GM18507 (cell line): ENCODE results near the gene ZP2.
"Not testable (repeated sequence)": the region's sequence is repeated elsewhere in the genome, so short reads cannot be mapped to it uniquely, and the experiment has no call there.

Experiments used
- DNase-seq: peaks from one replicate; pipeline ENCODE4 v3.0.0; 2011; ENCODE audit warnings: low read depth; ENCODE audit not compliant: insufficient read length; ENCODE audit errors: extremely low spot score
- FAIRE-seq: peaks from 2 replicates; lab custom pipeline; 2011; peaks lifted over from hg19 to GRCh38; lab: Jason Lieb, UNC

The ZP2 gene

DNA sequence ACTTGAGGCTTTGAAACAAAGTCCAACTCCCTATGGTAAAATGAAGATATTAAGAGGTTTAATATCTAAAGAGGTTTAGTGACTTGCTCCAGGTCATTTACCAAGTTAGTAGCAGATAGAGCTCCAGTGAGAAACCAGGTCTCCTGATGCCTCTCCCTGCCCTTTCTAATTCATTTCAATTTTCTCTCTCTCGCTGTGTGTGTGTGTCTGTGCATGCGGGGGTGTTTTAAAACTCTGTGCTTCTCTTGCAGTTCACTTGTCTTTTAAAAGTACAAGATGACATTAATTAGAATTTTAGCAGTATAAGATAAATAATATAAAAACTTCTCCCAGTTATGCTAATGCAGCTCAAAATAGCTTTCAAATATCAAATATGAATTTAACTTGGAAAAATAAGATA lies 8.2 kb upstream of the ZP2 start:
- DNase-seq (no peak), FAIRE-seq (no peak)

DNA sequence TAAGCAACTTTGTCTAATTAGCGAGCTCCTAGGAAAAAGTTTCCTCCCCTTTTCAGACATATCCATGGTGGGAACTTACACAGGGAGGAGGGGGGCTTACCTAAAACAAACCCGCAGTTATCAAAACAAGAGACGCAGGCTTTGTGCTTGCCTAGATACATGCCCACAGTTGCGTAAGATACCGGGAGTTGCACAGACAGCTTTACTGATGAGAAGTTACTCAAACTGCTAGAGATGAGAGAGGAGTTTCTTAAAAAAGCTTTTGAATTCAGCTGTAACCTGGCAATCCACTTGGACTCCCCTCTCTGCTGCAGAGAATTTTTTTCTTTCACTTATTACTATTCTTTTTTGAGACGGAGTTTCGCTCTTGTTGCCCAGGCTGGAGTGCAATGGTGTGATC lies 6.8 kb upstream of the ZP2 start:
- DNase-seq (no peak), FAIRE-seq (no peak)

DNA sequence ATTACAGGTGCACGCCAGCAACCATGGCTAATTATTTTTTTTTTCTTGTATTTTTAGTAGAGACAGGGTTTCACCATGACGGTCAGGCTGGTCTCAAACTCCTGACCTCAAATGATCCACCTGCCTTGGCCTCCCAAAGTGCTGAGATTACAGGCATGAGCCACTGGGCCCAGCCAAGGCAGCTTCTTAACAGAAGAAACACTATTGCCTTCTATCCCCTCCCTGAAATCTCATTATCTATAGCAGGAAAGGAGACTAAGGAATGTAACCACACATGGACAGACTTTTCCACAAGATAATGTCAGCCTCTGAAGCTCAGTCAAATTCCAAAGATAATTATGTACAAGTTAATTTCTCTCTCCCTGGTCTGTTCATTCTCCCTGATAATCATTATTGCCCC lies 5.7 kb upstream of the ZP2 start:
- FAIRE-seq, result no peak
- DNase-seq, result no peak

DNA sequence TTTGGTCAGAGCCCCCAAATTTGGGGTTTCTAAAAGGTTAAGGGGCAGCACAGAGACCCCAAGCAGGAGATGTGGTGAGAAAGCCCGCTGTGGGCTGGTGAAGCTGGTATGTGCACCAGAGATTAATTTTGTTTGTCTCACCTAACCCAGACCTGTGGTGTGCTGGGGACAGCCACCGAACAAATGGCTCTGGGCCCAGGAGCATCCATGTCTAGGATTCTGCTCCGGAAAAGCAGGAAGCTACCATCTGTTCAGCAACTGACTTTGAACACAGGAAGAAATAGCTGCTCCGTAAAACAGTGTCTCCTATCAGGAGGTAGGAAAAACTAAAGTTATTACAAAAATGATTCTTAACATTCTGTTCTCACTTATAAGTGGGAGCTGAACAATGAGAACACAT lies 2.7 kb upstream of the ZP2 start:
- no peak for FAIRE-seq

DNA sequence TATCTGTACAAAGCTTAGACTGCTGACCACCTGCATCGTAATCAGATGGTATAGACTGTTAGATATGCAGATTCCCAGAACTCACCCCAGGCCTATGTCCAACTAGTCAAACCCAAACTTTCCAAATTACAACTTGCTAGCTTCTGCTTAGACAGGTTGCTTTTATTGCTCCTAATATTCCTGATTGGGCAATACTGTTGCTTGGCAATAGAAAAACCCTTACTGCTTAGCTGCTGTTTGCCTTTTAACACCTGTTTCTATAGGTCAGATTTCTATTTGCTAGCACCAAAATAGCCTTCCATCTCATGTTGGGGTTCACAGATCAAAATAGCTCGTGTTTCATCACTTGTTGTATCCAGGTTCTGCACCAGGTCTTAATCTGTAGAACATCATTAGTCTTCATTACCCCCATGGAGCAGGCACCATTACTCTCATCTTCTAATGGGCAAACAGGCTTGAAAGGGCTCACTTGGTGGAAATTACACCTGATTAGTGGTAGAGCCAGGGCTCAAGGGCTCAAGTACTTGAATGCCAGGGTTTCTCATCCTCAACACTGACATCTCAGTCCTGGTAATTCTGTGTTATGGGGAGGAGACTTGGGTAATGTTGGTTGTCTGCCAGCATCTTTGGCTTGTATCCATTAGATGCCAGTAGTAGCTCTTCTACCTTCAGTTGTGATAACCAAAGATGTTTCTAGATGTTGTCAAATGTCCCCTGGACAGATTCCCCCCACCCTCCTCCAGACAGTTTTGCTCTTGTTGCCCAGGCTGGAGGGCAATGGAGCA lies 2.7 kb downstream of the ZP2 start:
- FAIRE-seq, result no peak
- no peak for DNase-seq

More for the DNA sequence above, 2.7 kb upstream of the ZP2 start:
- DNase-seq, result no peak

DNA sequence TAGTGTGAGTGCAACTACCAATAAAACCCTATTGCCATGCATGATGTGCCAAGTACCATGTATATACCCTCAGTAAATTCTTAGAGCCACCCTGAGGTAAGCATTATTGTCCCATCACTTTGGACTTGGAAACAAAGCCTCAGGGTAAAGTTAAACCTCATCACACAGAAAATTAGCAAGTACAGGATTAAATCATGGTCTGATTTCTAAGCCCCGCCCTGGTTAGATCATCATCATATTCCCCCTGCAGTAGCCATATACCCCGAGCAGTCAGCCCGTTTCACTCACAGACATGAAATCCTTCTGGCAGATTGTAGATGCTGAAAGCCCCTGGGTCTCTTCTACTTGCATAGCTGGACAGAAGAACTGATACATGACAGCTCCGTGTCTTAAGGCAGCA lies 4.8 kb downstream of the ZP2 start:
- FAIRE-seq (no peak), DNase-seq (no peak)

DNA sequence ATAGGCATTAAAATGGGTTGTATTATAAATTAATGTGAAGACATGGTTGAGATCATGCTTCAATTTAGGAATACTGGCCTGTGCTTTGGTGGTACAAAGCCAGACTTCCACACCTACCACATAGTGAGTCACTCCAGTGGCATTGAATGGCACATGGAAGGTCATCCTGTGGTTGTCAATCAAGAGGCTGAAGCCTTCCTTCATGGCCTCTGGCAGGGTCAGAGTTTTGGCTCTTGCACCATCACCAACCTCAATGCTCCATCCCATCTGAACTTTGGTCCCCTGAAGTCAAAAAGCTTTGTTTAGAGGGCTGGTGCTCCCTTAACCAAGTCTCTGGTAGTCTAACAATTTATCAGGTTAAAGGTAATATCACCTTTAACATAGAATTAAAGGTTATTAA lies 6.1 kb downstream of the ZP2 start:
- FAIRE-seq, result no peak
- no peak for DNase-seq

DNA sequence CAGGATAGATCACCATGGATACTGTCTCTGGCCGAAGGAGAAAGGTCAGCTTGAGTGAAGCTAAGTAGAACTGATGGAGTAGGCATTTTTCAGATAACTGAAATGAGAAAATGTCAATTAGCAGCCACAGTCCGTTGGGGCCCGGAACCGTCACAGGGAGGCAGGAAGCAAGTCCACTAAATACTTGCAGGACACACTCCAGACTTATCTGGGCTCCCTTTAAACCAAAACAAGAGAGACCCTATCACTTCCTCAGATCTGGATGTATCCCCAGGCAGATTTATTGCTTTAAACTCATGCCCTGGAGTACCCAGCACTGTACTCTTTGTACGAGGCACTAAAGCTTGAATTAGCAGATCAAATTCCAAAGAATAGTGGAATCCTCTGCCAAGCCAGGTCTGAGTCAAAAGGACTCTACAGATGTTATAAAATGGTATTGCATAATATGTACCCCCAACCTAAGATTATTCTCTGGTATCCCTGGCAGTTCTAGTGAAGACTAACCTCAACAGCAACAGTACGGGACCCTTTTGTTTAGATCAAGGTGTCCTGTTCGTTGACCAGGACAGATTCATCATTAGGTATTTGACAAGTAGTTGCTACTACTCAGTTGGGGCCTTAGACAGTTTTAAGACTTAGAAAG lies 8.1 kb downstream of the ZP2 start:
- no peak for DNase-seq
- no peak for FAIRE-seq

DNA sequence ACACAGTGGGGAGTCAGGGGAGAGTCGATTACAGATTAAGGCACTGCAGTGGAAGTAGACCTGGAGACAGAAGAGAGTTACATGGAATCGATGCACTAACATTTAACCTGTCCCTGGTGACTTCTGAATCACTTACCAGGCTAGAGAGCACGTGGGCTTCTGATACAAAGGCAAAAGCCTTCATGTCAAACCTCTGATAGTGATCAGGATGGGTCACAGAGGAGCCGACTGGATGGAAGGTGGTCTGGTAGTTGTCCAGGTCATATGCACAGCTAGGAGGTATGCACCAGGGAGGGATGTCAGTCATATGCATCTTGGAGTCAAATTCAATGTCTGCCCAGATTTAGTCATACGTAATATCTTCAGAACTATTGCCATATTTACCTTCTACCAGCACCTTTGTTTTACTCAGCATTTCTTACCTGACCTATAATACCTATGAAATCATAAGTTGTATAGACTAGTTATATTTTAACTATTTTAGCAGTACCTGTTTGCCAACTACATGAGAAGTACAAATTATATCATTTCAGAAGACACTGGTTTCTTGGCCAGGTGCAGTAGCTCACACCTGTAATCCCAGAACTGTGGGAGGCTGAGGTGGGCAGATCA lies 11.7 kb downstream of the ZP2 start:
- DNase-seq (no peak), FAIRE-seq (no peak)

DNA sequence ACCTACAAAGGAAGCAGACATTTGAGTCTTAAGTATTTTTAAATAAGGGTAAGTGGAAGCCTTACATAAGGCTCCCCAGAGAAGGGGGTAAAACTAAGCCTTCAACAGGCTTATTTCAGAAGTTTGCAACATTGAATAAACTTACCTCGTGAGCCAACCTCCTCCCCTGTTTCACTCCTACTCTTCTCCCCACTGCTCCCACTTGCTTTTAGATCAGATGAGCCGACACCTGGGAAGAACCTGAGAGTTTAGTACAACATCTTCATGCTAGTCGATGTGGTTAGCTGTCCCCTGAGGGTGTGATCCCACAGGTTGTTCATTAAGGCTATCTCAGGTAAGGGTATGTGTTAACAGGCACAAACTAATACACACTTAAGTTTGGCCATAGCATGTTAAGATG lies 13.8 kb downstream of the ZP2 start:
- FAIRE-seq, result no peak

DNA sequence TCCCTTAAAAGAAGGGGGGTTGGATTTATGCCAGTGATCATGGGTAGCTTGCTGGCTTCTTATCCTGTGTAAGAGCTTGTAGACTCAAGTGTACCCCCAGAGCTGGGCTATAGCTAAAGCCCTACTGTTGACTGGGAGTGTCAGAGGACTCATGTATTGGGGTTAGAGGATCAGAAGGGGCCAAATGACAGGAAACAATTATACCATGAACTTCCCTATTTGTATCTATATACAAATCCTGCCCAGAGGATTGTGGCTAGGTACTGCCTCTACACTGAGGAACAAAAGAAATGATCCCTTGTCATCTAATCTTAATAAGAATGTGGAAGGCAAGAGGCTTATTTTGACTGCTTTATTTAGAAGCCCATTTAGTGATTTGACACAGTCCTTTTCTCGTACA lies 14.3 kb downstream of the ZP2 start:
- DNase-seq, result no peak
- FAIRE-seq, result no peak

More for the DNA sequence above, 13.8 kb downstream of the ZP2 start:
- DNase-seq, result no peak

DNA sequence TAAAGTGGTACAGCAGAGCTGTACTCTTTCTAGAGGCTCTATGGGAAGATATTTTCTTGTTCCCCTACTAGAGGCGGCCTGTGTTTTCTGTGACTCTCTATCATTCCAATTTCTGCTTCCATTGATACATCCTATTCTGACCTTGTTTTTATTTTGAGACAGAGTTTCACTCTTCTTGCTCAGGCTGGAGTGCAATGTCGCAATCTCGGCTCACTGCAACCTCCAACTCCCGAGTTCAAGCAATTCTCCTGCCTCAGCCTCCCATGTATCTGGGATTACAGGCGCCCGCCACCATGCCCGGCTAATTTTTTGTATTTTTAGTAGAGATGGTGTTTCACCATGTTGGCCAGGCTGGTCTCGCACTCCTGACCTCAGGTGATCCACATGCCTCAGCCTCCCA lies 16.0 kb downstream of the ZP2 start:
- FAIRE-seq, DNase-seq: not testable (repeated sequence)

DNA sequence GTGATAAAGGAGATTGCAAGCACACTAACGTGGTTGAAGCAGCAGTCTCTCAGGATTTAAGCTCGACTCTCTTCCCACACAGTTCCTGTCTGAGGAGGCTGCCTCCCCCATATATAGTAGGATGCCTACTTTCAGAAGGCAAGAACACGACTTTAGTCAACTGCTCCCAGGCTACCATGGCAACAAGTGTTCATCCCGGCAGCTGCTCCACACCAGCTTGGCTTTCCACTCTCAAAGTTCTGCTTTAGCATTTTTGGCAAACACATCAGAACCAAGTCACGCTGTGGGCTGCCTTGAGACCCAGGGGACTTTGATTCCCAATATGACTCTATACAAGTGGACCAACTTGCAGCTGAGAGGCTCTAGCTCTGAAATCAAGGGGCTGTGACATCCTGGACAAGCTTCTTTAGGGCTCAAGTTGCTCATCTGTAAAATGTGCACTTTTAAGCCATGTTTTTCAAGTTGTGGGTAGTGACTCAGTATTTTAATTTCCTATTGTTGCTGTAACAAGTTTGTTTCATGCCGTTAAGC lies 16.5 kb downstream of the ZP2 start:
- FAIRE-seq (no peak), DNase-seq (peak; percentile 22)

DNA sequence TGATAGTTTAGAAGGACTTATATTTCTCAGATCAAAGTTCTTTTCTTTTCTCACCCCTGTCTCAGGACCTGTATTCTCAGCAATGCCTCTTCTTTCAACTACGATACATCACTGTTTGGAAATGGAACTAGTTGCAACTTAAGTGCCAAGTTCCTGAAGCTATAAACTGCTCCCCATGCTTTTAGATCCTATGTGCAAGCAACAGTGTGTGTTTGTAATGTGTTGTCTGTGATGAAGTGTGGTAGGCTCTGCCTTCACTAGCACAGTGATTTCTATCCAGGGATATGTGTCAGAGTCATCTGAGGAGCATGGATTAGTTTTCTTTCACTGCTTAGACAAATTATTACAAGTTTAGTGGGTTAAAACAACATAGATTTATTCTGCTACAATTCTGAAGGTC lies 18.4 kb downstream of the ZP2 start:
- no peak for DNase-seq
- FAIRE-seq, result no peak

DNA sequence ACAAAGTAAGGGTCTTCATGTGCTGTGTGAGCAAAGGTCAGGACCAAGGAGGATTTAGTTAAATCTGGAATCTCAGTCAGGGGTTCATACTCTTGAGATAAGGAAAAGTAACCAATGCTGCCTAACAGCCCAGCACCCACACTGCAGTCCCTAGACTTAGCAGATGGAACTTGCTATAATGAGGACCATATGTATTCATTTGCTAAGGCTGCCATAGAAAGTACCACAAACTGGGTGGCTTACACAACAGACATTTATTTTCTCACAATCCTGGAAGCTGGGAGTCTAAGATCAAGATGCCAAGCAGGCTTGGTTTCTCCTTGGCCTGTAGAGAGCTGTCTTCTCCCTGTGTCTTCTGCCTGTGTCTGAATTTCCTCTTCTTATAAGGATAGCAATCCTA lies 20.8 kb downstream of the ZP2 start:
- no peak for FAIRE-seq
- DNase-seq, result no peak

DNA sequence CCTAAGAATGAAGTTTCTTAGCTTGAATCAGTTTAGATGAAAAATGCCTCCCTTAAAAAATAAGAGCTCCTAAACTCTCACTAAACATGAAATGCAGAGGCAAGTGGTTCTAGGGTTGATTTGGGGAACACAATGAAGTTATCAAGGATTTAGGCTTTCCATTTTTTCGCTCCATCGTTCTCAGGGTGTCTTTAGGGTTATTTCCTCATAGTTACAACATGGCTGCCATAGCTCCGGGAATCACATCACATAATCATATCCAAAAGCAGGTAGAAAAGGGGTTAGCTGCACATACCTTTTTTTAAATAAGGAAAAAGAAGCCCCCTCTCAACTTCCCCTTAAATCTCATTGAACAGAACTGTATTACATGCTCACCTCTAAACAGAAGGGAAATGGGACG lies 21.4 kb downstream of the ZP2 start:
- FAIRE-seq, result no peak
- DNase-seq, result no peak

DNA sequence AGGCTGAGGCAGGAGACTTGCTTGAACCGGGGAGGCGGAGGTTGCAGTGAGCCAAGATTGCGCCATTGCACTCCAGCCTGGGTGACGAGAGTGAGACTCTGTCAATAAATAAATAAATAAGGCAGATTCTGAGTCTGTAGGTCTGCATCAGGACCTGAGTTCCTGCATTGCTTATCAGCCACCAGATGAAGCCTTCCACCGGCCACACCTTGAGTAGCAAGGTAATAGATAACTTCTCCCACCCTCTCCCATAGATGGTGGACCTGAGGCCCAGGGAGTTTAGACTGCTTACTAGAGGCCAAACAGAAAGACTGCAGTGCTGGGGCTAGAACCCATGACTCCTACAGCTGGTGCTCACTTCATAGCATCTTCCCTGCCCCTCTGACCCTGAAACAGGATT lies 22.1 kb downstream of the ZP2 start:
- no peak for FAIRE-seq
- no peak for DNase-seq

DNA sequence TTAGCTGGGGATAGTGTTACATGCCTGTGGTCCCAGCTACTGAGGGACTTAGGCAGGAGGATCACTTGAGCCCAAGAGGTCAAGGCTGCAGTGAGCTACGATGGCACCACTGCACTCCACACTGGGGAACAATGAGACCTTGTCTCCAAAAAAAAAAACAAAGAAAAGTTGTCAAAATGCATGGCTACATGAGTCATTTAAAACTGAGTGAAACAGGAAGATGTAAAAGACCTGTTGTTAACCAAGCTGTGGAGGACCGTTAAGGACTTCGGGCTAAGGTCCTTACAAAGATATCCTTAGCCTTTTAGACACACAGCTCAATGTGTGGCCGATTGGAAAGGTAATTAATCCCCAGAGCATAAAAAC lies 25.1 kb downstream of the ZP2 start:
- no peak for DNase-seq
- no peak for FAIRE-seq

DNA sequence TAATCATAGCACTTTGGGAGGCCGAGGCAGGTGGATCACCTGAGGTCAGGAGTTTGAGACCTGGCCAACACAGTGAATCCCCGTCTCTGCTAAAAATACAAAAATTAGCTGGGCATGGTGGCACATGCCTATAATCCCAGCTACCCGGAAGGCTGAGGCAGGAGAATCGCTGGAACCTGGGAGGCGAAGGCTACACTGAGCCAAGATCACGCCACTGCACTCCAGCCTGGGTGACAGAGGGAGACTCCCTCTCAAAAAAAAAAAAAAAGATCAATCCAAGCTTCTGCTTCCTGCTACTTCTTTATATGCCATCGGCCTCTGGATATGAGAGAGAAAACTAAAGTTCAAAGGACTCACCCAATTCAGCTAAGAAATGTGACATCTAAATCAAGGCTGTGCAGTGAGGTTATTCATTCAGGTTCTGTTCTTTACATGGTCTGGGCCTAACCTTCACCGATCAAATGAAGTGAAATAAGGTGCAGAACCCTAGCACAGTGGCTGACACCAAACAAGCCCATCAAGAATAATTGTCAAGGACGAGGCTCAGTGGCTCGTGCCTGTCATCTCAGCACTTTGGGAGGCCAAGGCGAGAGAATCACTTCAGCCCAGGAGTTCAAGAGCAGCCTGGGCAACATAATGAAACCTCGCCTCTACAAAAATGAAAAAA lies 25.6 kb downstream of the ZP2 start:
- DNase-seq, result no peak
- no peak for FAIRE-seq

DNA sequence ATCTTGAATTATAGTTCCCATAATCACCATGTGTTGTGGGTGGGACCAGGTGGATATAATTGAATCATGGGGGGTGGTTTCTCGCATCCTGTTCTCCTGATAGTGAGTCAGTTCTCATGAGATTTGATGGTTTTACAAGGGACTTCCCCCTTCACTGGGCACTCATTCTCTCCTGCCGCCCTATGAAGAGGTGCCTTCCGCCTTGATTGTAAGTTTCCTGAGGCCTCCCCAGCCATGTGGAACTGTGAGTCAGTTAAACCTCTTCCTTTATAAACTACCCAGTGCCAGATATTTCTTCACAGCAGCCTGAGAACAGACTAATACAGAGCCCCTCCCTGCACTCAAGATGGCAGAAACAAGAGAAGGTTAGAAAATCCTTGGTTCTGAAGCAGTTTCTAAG lies 26.5 kb downstream of the ZP2 start:
- FAIRE-seq (no peak), DNase-seq (no peak)
